T47D (cell line): ENCODE results near the gene MICAL3.

Source experiments
- DNase-seq, 2 experiments: peaks; one replicate each; pipeline versions ENCODE4 v3.0.0 to v3.0.0-alpha.2; 2011 to 2012; ENCODE audit warnings: low read depth in 1 of 2, low spot score in 1 of 2
- JUND ChIP-seq: IDR thresholded peaks from 2 replicates; pipeline ENCODE4 v1.6.1; 2012; ENCODE audit warnings: low read depth
- in situ Hi-C: cut with HindIII; loops from 2 replicates; pipeline ENCODE4 v1.10.0; 2016; ENCODE audit warnings: low sequenced_read_pairs, low pct_unique_long_range_greater_than_20kb

MICAL3 gene

GRCh38 chr22:17875156-17875555 is 149.2 kb downstream of the MICAL3 start:
- TF ChIP-seq JUND, result no peak
- in situ Hi-C loops, result no loop called here
- DNase-seq, result no peak

GRCh38 chr22:17874231-17874905 is 150.0 kb downstream of the MICAL3 start:
- no peak for TF ChIP-seq JUND
- no peak for DNase-seq
- in situ Hi-C loops, result no loop called here

- in situ Hi-C loops, result no loop called here
- no peak for TF ChIP-seq JUND
- no peak for DNase-seq
These were observed 150.6 kb downstream of the MICAL3 start for GRCh38 chr22:17873804-17874203.

- in situ Hi-C loops, result no loop called here
- no peak for TF ChIP-seq JUND
- DNase-seq, result no peak
These were observed 151.2 kb downstream of the MICAL3 start for GRCh38 chr22:17873116-17873515.

GRCh38 chr22:17872471-17872870 is 151.9 kb downstream of the MICAL3 start:
- DNase-seq, result no peak
- no peak for TF ChIP-seq JUND
- in situ Hi-C loops, result no loop called here

GRCh38 chr22:17871726-17872458 is 152.5 kb downstream of the MICAL3 start:
- no peak for TF ChIP-seq JUND
- in situ Hi-C loops, result no loop called here
- no peak for DNase-seq

GRCh38 chr22:17870407-17870806 is 154.0 kb downstream of the MICAL3 start:
- in situ Hi-C loops, result no loop called here
- no peak for TF ChIP-seq JUND
- no peak for DNase-seq

- no peak for TF ChIP-seq JUND
- no peak for DNase-seq
- in situ Hi-C loops, result no loop called here
These were observed 154.9 kb downstream of the MICAL3 start for GRCh38 chr22:17869285-17870096.

- in situ Hi-C loops, result no loop called here
- DNase-seq, result no peak
- no peak for TF ChIP-seq JUND
These were observed 155.6 kb downstream of the MICAL3 start for GRCh38 chr22:17868771-17869170.

- no peak for DNase-seq
- TF ChIP-seq JUND, result no peak
- in situ Hi-C loops, result no loop called here
These were observed 157.1 kb downstream of the MICAL3 start for GRCh38 chr22:17867160-17867785.

- in situ Hi-C loops, result no loop called here
- DNase-seq, result no peak
- no peak for TF ChIP-seq JUND
These were observed 157.7 kb downstream of the MICAL3 start for GRCh38 chr22:17866621-17867020.

- in situ Hi-C loops, result no loop called here
- no peak for TF ChIP-seq JUND
- no peak for DNase-seq
These were observed 158.2 kb downstream of the MICAL3 start for GRCh38 chr22:17866127-17866526.
